ENCODE results near the gene CNTNAP2.
A peak's percentile ranks its signal among the peaks of the same experiment; 100 is the strongest.

CNTNAP2 gene

GRCh38 chr7:146094356-146094755, 22.2 kb upstream of the CNTNAP2 start:
- no peak for TF ChIP-seq CTCF (IDR thresholded peaks at IDR 0.05; ENCODE audit: low read depth, low read length)

GRCh38 chr7:146096994-146097393, 19.6 kb upstream of the CNTNAP2 start:
- DNase-seq (ENCODE audit: low read depth, low spot score), result no peak
- in situ Hi-C loops (cut with HindIII; ENCODE audit: low sequenced_read_pairs), result no loop called here

More at GRCh38 chr7:146094356-146094755, 22.2 kb upstream of the CNTNAP2 start:
- H3K4me3 ChIP-seq (ENCODE audit: low read depth, low read length), result no peak overlapping the region
- in situ Hi-C loops (cut with HindIII; ENCODE audit: low sequenced_read_pairs), result no loop called here
- DNase-seq (ENCODE audit: low read depth, low spot score), result no peak

GRCh38 chr7:146106319-146106718, 10.3 kb upstream of the CNTNAP2 start:
- no peak for TF ChIP-seq CTCF (IDR thresholded peaks at IDR 0.05; ENCODE audit: low read depth, low read length)
- H3K4me3 ChIP-seq (ENCODE audit: low read depth, low read length), result no peak overlapping the region
- no peak for DNase-seq (ENCODE audit: low read depth, low spot score)
- in situ Hi-C loops (cut with HindIII; ENCODE audit: low sequenced_read_pairs), result no loop called here

More at GRCh38 chr7:146096994-146097393, 19.6 kb upstream of the CNTNAP2 start:
- H3K4me3 ChIP-seq (ENCODE audit: low read depth, low read length), result no peak overlapping the region
- TF ChIP-seq CTCF (IDR thresholded peaks at IDR 0.05; ENCODE audit: low read depth, low read length), result peak; percentile 11

- DNase-seq (ENCODE audit: low read depth, low spot score), result no peak
- H3K4me3 ChIP-seq (ENCODE audit: low read depth, low read length), result no peak overlapping the region
- in situ Hi-C loops (cut with HindIII; ENCODE audit: low sequenced_read_pairs), result no loop called here
- TF ChIP-seq CTCF (IDR thresholded peaks at IDR 0.05; ENCODE audit: low read depth, low read length), result no peak
Observed at GRCh38 chr7:146112755-146113154, 3.8 kb upstream of the CNTNAP2 start.

GRCh38 chr7:146115548-146115850, 1.1 kb upstream of the CNTNAP2 start:
- DNase-seq (ENCODE audit: low read depth, low spot score), result no peak
- no peak overlapping the region for H3K4me3 ChIP-seq (ENCODE audit: low read depth, low read length)
- no peak for TF ChIP-seq CTCF (IDR thresholded peaks at IDR 0.05; ENCODE audit: low read depth, low read length)
- in situ Hi-C loops (cut with HindIII; ENCODE audit: low sequenced_read_pairs), result no loop called here

GRCh38 chr7:146115851-146116520, 615 bp upstream of the CNTNAP2 start:
- TF ChIP-seq CTCF (IDR thresholded peaks at IDR 0.05; ENCODE audit: low read depth, low read length), result no peak
- peak; percentile 61 for DNase-seq (ENCODE audit: low read depth, low spot score)
- peak overlapping the region; percentile 40 for H3K4me3 ChIP-seq (ENCODE audit: low read depth, low read length)
- in situ Hi-C loops (cut with HindIII; ENCODE audit: low sequenced_read_pairs), result no loop called here

All from astrocyte of the spinal cord (primary cell).